ENCODE data around the gene IQGAP3. TPM values are rescaled to one million over a fixed set of nuclear protein-coding genes. Genes with fewer than 3 reads are reported as not detected.

IQGAP3 gene
- polyA plus RNA-seq, 1 donor from 2014 or later, result not detected

GRCh38 chr1:156503698-156504437 is 68.5 kb downstream of the IQGAP3 start:
- H3K9me3 ChIP-seq (ENCODE audit: low read length), result no peaks in the 10 kb centered on the region
- peak overlapping the region; percentile 63 for H3K9ac ChIP-seq (ENCODE audit: low read length)

More at GRCh38 chr1:156503698-156504437, 68.5 kb downstream of the IQGAP3 start:
- H2AFZ ChIP-seq (ENCODE audit: low read depth, low read length), result no peak overlapping the region
- H4K20me1 ChIP-seq (ENCODE audit: insufficient read depth), result peaks cover 2% of the 10 kb centered on the region
- no peaks in the 10 kb centered on the region for H3F3A ChIP-seq (ENCODE audit: insufficient read depth, low read length, poor library complexity, severe bottlenecking)
- no peaks in the 10 kb centered on the region for H3K27me3 ChIP-seq (ENCODE audit: insufficient read depth, low read depth, low read length)
- no peak overlapping the region for H3K4me3 ChIP-seq (ENCODE audit: low read length)
- H3K79me2 ChIP-seq (replicated peaks; ENCODE audit: insufficient read depth, low read length), result peaks cover 8% of the 10 kb centered on the region
- H3K4me2 ChIP-seq (ENCODE audit: low read length), result no peak overlapping the region
- TF ChIP-seq SMC3 (conservative IDR thresholded peaks at IDR 0.05; ENCODE audit: poor library complexity) (no peak), REST (IDR thresholded peaks at IDR 0.05; ENCODE audit: borderline replicate concordance) (no peak), POLR2AphosphoS5 (IDR thresholded peaks at IDR 0.05) (no peak), TAF1 (IDR thresholded peaks at IDR 0.05; ENCODE audit: low read depth) (no peak), CTCF (IDR thresholded peaks at IDR 0.05; ENCODE audit: poor library complexity, severe bottlenecking) (no peak), RAD21 (conservative IDR thresholded peaks at IDR 0.05) (no peak), EZH2 (IDR thresholded peaks at IDR 0.05; ENCODE audit: borderline replicate concordance, insufficient read depth, low read length, poor library complexity, severe bottlenecking) (no peak), MXI1 (conservative IDR thresholded peaks at IDR 0.05; ENCODE audit: poor library complexity, severe bottlenecking) (no peak), EP300 (conservative IDR thresholded peaks at IDR 0.05; ENCODE audit: poor library complexity, severe bottlenecking) (no peak)
- no peaks in the 10 kb centered on the region for H3K36me3 ChIP-seq (ENCODE audit: insufficient read depth, low read length)
- H3K27ac ChIP-seq (ENCODE audit: low read length), result peak overlapping the region; percentile 55
- H3K9me2 ChIP-seq (ENCODE audit: insufficient read depth, low read length), result no peaks in the 10 kb centered on the region
